ENCODE results near the gene MIDN.

DNA sequence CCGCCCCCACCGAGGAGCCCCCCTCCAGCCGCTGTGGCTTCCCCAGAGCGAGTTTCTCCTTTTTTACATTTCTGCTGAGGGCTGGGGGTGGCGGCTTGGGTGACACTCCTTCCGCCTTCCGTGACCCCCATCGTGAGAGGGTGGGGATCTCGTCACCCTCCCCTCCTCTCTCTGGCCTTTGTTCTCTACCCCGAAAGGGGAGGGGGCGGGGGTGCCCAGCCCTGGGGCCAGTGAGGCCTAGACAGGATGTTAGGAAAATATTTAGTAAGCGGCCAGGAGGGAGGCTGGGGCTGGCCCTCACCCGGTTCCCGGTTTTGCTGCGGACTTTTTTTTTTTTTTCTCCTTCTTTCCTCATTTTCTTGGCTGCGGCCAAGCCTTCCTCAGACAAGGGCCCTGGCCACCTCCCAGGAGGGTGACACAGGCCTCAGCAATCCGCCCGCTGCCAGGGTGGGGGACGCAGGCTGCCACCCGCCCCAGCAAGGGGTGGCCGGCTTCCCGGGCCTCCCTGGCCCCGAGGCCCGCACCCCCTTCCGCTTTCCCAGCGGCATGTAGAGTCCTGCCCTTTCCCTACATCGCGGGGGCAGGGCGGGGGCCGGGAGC is 3.9 kb downstream of the MIDN start:
- no peak for TF ChIP-seq GATA2 (IDR thresholded peaks at IDR 0.05; ENCODE audit: low read depth, low read length)
- TF ChIP-seq GATA3 (IDR thresholded peaks at IDR 0.05; ENCODE audit: low read depth, low read length) = no peak

Data from SH-SY5Y (cell line).